ENCODE measurements around the gene RNF220.

Gene RNF220

DNA sequence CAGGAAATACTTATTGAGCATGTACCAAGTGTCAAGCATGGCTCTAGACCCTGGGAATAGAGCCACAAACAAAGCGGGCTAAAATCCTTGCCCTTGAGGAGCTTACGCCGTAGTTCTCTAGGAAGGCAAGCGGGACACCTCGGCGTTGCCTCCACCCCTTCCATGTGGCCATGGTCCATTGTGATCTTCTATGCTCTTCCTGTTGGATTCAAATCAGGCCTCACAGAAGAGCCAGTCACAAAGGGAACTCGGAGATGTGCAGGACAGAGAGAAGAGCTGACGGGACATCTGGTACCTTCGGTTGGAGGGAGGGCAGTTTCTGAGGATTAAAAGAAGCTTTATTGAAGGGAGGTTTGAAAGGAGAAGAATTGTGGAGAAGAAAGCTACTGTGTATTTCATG lies 139.9 kb downstream of the RNF220 start:
- TF ChIP-seq GATA3 (IDR thresholded peaks at IDR 0.05; ENCODE audit: low read depth, low read length) (no peak), GATA2 (IDR thresholded peaks at IDR 0.05; ENCODE audit: low read depth, low read length) (no peak)

DNA sequence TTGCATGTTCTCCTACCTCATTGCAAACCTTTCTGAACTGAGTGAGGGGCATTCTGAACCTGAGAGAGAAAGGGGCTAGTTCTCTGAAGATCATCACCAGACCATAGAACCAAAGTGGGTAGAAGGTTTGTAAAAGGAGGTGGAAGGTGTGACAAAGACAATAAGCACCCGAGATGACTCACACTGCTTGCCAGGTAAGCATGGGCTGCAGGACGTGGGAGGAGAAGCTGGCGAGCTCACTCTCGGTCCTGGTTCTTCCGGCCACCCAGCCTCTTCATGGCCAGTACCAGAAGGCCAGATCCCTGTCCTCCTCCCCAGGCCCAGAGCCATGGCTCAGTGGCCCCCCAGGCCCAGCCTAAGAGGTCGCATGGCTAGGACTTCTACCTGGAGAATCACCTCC lies 140.9 kb downstream of the RNF220 start:
- TF ChIP-seq GATA3 (IDR thresholded peaks at IDR 0.05; ENCODE audit: low read depth, low read length) (no peak), GATA2 (IDR thresholded peaks at IDR 0.05; ENCODE audit: low read depth, low read length) (no peak)

DNA sequence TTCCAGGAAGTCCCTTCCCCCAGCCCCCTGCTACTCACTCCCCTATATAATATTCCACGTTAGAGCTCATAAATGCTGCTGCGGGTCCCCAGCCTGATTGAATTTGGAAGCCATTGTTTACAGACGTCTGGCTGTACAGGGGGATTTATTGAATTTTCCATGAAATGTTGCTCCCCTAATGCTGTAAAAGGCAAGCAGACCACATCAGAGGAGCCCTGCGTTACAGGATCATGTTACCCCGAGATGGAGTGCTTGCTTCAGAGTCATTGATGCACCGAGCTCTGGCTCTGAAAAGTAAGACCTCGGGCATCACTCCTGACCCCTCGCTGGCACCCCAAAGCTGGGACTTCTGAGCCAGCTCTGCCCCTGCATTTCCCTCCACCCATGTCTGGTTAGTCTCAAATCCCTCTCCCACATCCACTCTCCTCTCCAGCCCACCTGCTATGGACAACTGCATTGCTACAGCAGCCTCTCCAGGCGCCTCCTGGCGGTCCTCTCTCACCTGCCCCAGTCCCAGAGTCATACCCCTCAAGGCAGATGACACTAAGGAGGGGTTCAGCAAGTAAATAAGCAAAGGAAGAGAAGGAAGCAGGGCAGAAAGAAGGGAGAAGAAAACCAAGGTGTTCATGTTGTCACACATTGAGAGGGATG lies 141.5 kb downstream of the RNF220 start:
- no peak for TF ChIP-seq GATA2 (IDR thresholded peaks at IDR 0.05; ENCODE audit: low read depth, low read length)
- no peak for TF ChIP-seq GATA3 (IDR thresholded peaks at IDR 0.05; ENCODE audit: low read depth, low read length)

DNA sequence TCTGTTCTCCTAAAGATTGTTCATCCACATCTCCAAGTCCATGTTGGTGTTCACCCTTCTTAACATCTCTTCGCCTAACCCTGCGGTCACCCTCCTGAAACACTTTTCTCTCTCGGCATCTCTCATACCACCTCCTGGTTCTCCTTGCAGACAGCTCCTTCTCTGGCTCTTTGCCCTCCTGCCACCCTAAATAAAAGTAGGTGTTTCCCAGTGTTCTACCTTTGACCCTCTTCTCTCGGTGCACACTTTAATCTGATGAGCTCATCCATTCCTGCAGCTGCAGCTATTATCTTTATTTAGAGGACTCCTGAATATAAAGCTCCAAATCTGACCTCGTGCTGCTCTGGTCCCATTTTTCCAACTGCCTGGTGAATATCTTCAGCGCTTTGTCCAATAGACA lies 142.3 kb downstream of the RNF220 start:
- no peak for TF ChIP-seq GATA3 (IDR thresholded peaks at IDR 0.05; ENCODE audit: low read depth, low read length)
- TF ChIP-seq GATA2 (IDR thresholded peaks at IDR 0.05; ENCODE audit: low read depth, low read length), result no peak

DNA sequence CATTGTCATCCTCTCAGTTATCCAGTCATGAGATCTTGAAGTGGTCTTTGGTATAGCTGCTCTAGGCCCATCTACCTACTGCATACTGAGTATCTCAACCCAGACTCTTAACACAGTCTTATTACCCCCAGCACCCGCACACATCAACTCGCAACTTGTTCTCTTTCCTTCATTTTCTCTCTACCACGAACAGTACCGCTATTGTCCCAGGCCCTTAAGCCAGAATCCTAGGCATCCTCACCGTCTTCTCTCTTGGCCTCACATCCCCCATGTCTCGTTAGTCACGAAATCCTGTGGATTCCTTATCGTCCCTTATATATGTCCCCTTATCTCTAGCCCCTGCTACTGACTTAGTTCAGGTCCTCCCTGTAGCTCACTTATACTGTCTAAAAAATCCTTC lies 142.8 kb downstream of the RNF220 start:
- TF ChIP-seq GATA3 (IDR thresholded peaks at IDR 0.05; ENCODE audit: low read depth, low read length) (no peak), GATA2 (IDR thresholded peaks at IDR 0.05; ENCODE audit: low read depth, low read length) (no peak)

DNA sequence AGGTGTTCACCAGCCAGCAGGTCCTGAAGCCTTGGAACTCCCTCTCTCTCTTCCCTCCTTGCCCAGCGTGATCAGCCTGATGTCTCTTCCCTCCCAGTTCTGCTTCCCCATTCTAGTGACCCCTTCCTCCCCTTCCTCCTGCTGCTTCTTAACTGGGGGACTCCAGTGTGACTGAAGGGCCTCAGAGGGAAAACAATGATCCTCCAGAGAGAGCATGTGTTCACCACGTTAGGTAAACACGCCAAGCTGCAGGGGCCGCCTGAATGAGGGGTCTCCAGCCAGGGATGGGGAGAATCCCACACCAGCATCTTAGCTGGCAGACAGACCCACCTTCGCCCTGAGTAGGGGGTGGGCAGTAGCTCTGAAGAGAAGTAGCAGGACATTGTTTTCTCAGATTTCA lies 144.5 kb downstream of the RNF220 start:
- TF ChIP-seq GATA2 (IDR thresholded peaks at IDR 0.05; ENCODE audit: low read depth, low read length), result no peak
- TF ChIP-seq GATA3 (IDR thresholded peaks at IDR 0.05; ENCODE audit: low read depth, low read length), result no peak

DNA sequence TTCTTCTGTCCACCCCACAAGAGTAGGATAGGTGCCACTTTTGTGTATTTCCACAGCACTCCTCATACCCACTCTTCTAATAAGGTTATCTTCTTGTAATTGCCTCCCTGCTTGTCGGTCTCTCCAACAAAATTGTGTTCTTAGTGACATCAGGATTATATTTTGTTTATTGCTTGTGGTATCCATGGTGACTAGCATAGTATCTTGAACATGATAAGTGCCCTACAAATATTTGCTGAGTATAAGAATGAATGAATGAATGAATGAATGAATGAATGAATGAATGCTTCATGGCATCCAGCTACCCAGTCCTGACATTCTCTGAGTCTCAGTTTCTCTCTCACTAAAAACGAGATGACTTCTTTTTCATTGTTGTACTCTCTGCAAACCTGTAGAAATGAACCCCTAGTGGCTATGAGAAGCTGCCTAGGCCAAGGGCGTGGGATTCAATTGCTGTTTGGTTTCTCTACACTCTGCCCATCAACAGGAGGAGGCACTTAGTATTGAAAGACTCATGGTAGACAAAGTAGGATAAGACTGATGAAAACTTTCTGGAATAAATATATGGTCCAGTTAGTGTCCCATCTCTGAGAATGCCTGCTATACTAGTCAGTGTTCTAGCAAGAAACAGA lies 148.2 kb downstream of the RNF220 start:
- TF ChIP-seq GATA3 (IDR thresholded peaks at IDR 0.05; ENCODE audit: low read depth, low read length) (no peak), GATA2 (IDR thresholded peaks at IDR 0.05; ENCODE audit: low read depth, low read length) (no peak)

DNA sequence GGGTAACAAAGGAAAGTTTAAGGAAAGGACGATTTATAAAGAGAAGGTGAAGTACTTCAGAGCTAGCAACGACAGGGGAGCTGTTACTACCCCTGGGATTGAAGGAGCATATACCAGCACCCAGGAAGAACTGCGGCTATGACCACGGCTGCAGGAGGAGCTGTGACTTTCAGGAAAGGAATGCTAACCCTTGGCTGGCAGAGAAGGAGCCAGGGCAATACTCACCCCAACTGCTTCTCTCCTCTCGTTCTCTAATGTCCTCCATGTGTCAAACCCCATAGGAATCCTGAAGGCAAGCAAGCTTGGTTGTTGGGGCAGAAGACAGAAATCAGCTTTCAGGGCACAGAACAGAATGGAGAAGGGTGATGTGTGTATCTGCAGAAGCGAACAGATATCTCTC lies 148.7 kb downstream of the RNF220 start:
- TF ChIP-seq GATA2 (IDR thresholded peaks at IDR 0.05; ENCODE audit: low read depth, low read length) (no peak), GATA3 (IDR thresholded peaks at IDR 0.05; ENCODE audit: low read depth, low read length) (no peak)

DNA sequence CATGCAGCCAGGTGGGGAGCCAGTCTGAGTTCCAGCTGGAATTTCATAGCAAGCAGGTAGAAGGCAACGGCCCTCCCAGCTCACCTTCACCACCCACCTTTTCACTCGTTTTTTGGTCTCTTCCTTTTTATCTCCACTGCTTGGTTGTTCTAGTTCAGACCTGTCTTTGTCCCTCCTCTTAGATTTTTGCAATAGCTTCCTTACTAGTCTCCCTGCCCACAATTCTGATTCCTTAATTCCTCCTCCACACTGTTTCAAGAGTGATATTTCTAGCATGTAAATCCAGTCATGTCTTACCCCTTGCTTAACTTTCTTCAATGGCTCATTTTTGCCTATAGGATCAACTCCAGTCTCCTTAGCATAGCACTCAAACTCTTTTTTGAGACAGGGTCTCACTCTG lies 149.7 kb downstream of the RNF220 start:
- no peak for TF ChIP-seq GATA3 (IDR thresholded peaks at IDR 0.05; ENCODE audit: low read depth, low read length)
- no peak for TF ChIP-seq GATA2 (IDR thresholded peaks at IDR 0.05; ENCODE audit: low read depth, low read length)

DNA sequence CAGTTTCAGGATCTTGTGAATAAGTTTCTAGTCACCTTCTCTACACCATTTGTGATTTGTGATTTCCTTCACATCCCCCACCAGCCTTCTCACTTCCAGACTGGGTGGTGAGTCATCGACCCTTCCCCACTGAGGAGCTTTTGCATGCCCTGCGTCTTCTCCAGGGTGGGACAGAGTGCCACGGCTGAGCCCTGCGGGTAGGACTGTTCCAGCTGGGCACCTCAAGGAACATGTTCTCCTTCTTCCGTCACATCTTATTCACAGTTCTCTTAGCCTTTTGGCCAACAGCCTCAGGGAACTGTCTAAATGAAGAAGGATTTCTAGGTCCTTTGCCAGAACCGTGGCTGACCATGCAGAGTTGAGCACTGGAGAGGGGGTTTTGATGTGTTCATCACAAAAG lies 152.7 kb downstream of the RNF220 start:
- TF ChIP-seq GATA3 (IDR thresholded peaks at IDR 0.05; ENCODE audit: low read depth, low read length) (no peak), GATA2 (IDR thresholded peaks at IDR 0.05; ENCODE audit: low read depth, low read length) (no peak)

DNA sequence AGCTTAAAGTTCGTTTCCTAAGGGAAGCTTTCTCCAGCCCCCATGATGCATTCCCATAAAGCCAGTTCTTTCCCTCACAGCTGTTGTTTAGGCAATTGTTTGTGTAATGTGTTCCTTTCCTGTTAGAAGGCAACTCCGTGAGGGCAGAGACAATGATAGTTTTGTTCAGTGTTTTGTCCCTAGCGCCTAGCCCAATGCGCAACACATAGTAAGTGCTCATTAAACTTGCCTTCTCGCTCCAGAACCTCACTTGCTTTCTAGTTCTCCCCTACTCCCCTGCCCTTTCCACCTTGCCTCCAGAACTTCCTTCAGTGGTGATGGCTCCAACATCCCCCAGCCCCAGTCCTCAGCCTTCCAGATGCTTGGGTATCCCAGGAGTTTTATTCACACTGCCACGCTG lies 153.8 kb downstream of the RNF220 start:
- TF ChIP-seq GATA3 (IDR thresholded peaks at IDR 0.05; ENCODE audit: low read depth, low read length), result no peak
- TF ChIP-seq GATA2 (IDR thresholded peaks at IDR 0.05; ENCODE audit: low read depth, low read length), result no peak

DNA sequence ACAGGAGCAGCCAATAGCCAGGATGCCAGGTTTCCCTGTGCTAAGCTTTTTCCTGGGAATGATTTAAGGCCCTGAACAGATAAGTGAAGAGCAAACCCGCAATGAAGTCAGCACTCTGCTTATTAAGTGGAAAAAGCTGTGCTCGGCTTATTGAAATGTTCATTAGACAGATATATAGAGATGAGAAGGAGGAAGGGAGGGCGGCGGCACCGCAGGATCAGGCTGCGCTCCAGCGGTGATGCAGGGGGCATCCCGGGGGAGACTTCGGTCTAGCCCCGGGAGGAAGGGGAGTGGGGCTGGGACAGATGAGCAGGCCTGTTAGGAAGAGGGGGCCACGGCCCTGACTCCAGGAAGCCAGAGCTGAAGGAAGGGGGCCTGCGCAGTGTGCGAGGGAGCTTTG lies 154.3 kb downstream of the RNF220 start:
- TF ChIP-seq GATA2 (IDR thresholded peaks at IDR 0.05; ENCODE audit: low read depth, low read length) (no peak), GATA3 (IDR thresholded peaks at IDR 0.05; ENCODE audit: low read depth, low read length) (no peak)

DNA sequence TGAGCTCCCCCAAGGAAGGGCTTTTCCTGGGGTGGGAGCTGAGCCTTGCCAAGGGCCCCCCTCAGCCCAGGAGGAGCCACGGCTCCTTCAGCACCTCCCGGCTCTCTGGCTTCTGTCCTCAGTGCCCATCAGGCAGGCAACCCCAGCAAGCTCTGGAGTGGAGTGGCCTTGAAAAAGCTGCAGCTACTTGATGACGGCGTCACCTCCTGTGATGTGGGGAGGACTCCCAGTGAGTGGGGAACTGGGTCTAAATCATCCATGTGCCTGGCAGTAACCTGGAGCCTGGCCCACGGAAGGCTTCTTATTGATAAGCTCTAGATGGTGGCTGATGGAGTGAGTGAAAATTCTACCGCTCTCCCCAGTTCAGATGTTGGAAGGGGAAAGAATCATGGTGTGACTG lies 154.9 kb downstream of the RNF220 start:
- TF ChIP-seq GATA2 (IDR thresholded peaks at IDR 0.05; ENCODE audit: low read depth, low read length), result no peak
- no peak for TF ChIP-seq GATA3 (IDR thresholded peaks at IDR 0.05; ENCODE audit: low read depth, low read length)

DNA sequence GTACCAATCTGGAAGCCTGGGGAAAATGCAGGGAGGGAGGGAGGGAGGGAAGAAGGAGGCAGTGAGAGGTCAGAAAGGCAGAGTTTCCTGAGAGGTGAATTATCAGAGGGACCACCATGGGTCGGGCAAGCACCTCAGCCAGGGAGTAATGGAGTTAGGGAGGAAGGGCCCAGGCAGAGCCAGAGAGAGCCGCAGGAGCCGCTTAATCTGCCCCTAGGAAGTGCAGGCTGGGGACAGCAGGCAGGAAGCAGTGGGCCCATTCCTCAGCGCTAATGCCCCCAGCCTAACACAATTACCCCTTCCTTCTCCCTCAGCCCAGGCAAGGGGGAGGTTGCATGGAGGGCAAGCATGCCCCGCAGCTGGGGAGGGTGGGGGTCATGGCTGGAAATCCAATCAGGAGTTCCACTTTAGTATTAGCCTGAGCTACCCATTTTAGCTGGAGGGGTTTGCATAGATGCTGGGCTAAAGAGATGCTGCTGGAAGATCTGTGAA lies 160.2 kb downstream of the RNF220 start:
- no peak for TF ChIP-seq GATA3 (IDR thresholded peaks at IDR 0.05; ENCODE audit: low read depth, low read length)
- no peak for TF ChIP-seq GATA2 (IDR thresholded peaks at IDR 0.05; ENCODE audit: low read depth, low read length)

DNA sequence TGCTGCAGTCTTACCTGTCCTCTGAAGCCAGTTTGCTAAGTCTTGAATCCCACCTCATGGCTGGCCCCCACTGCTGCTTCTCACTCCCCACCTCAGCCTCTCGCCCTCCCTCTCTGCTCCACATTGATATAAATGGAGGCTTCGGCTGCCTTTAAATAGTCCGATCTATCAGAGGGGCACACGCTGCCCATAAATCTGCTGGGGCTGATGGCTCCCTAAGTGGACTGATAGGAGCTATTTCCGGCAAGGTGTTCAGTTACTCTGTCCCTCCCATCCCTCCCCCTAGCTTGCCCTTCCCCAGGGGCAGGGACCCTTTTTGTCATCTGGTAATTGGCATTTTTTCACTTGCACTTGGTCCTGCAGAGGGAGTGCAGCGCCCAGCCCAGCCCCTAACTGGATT lies 160.8 kb downstream of the RNF220 start:
- no peak for TF ChIP-seq GATA2 (IDR thresholded peaks at IDR 0.05; ENCODE audit: low read depth, low read length)
- TF ChIP-seq GATA3 (IDR thresholded peaks at IDR 0.05; ENCODE audit: low read depth, low read length), result no peak

Data from SH-SY5Y (cell line).